ENCODE measurements around the gene CWC22.
"Not testable (repeated sequence)": the region's sequence is repeated elsewhere in the genome, so short reads cannot be mapped to it uniquely, and the experiment has no call there.

Gene CWC22

GRCh38 chr2:179948058-179948457, 59.0 kb downstream of the CWC22 start:
- no peak for DNase-seq

GRCh38 chr2:179946810-179947615, 60.1 kb downstream of the CWC22 start:
- no peak for DNase-seq

GRCh38 chr2:179946346-179946745, 60.8 kb downstream of the CWC22 start:
- no peak for DNase-seq

- no peak for DNase-seq
Measured at GRCh38 chr2:179939259-179939658, 67.8 kb downstream of the CWC22 start.

GRCh38 chr2:179938026-179938425, 69.1 kb downstream of the CWC22 start:
- DNase-seq, result no peak

- no peak for DNase-seq
Measured at GRCh38 chr2:179936654-179937053, 70.4 kb downstream of the CWC22 start.

- no peak for DNase-seq
Measured at GRCh38 chr2:179936141-179936540, 71.0 kb downstream of the CWC22 start.

GRCh38 chr2:179932786-179933185, 74.3 kb downstream of the CWC22 start:
- DNase-seq, result peak; percentile 12

GRCh38 chr2:179931502-179931901, 75.6 kb downstream of the CWC22 start:
- no peak for DNase-seq

GRCh38 chr2:179929997-179930396, 77.1 kb downstream of the CWC22 start:
- DNase-seq, result not testable (repeated sequence)

- no peak for DNase-seq
Measured at GRCh38 chr2:179927041-179927440, 80.1 kb downstream of the CWC22 start.

GRCh38 chr2:179925713-179926112, 81.4 kb downstream of the CWC22 start:
- no peak for DNase-seq

- peak; percentile 44 for DNase-seq
Measured at GRCh38 chr2:179917272-179917671, 89.8 kb downstream of the CWC22 start.

GRCh38 chr2:179915395-179915992, 91.6 kb downstream of the CWC22 start:
- DNase-seq, result no peak

- no peak for DNase-seq
Measured at GRCh38 chr2:179913809-179914208, 93.3 kb downstream of the CWC22 start.

GRCh38 chr2:179911569-179911968, 95.5 kb downstream of the CWC22 start:
- DNase-seq, result no peak

- no peak for DNase-seq
Measured at GRCh38 chr2:179910735-179911113, 96.4 kb downstream of the CWC22 start.

- DNase-seq, result no peak
Measured at GRCh38 chr2:179909845-179910734, 97.0 kb downstream of the CWC22 start.

GRCh38 chr2:179900655-179901054, 106.4 kb downstream of the CWC22 start:
- no peak for DNase-seq

- DNase-seq, result no peak
Measured at GRCh38 chr2:179899666-179900065, 107.4 kb downstream of the CWC22 start.

GRCh38 chr2:179898873-179899272, 108.2 kb downstream of the CWC22 start:
- peak; percentile 24 for DNase-seq
